Activated T-helper 1 cell treated with Interleukin-2 at 50 U/mL for 16 hours (primary cell): ENCODE results near the gene TP53.
"Not testable (repeated sequence)": the region's sequence is repeated elsewhere in the genome, so short reads cannot be mapped to it uniquely, and the experiment has no call there.

Experiments used
- DNase-seq: peaks from one replicate; pipeline ENCODE4 v3.0.0-alpha.2; 2020; ENCODE audit warnings: low read depth

The TP53 gene

GRCh38 chr17:7673239-7673638 lies 14.1 kb downstream of the TP53 start:
- DNase-seq = no peak

- DNase-seq = no peak
Observed at GRCh38 chr17:7668482-7668881, 18.8 kb downstream of the TP53 start.

DNA sequence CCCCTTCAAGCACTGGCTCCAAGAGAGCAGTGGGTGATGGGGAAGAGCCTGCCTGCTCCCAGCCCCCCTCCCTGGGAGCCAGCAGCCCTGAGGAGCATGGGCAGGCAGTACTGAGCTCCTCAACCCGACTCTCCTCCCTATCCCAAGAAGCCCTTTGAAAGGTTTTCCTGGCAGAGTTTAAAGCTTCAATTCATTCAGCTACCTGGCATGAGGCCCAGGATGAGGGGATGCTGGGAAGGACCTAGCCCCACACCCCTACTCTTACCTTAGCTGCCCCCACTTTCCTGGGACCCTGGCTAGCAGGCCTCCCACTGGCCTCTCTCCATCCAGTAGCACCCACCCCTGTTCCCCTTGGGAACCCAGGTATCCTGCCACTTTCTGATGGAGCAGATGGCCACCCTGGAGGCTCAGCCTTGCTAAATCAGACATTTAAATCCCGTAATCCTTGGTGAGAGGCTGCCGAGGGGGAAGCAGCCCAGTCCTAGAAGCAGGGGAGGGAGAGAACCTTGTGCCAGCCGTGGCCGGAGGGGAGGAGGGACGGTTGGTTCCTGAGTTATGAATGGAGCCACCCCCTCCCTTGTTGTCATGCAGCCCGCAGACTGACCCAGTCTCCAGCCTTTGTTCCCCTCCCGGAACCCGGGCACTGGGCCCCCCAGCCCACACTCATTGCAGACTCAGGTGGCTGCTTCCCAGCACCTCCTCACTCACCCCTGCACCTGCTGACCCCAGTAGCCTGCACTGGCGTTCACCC lies 19.5 kb downstream of the TP53 start:
- DNase-seq = no peak

- DNase-seq = no peak
Observed at GRCh38 chr17:7656958-7657609, 30.2 kb downstream of the TP53 start.

- no peak for DNase-seq
Observed at GRCh38 chr17:7655541-7655840, 31.8 kb downstream of the TP53 start.

DNA sequence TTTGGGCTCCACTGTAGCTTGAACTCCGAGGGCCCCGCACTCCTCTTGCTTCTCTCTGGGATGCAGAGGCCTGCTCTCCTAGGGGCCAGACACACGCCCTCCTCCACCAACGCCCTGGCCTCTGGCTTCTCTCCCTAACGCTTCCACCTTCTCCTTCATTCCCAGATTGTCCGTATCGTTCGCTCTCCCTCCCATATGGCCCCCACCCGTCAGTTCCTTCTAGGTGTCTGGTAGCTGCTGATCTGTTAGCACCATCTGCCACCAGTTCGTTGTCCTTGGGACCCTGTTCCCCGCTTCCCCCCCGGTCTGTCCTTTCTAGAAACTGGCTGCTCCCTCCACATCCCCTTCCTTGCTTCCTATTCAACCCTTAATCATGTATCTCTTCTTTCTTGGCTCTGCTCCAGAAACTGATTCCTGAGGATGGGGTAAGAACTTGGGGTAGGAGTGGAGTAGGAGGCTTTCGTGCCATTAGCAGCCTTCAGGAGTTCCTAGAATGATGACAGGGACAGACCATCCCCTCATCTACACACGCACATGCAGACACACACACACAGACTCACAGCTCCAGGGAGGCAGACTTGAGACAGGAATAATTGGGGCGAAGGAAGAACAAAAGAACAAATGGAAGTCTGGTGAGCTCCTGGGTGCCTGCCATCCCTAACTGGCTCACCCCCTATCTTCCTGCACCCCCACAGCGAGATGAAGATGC lies 32.3 kb downstream of the TP53 start:
- DNase-seq = no peak

- DNase-seq = no peak
Observed at GRCh38 chr17:7652388-7653356, 34.6 kb downstream of the TP53 start.

- no peak for DNase-seq
Observed at GRCh38 chr17:7651665-7652387, 35.5 kb downstream of the TP53 start.

- no peak for DNase-seq
Observed at GRCh38 chr17:7651097-7651664, 36.1 kb downstream of the TP53 start.

DNA sequence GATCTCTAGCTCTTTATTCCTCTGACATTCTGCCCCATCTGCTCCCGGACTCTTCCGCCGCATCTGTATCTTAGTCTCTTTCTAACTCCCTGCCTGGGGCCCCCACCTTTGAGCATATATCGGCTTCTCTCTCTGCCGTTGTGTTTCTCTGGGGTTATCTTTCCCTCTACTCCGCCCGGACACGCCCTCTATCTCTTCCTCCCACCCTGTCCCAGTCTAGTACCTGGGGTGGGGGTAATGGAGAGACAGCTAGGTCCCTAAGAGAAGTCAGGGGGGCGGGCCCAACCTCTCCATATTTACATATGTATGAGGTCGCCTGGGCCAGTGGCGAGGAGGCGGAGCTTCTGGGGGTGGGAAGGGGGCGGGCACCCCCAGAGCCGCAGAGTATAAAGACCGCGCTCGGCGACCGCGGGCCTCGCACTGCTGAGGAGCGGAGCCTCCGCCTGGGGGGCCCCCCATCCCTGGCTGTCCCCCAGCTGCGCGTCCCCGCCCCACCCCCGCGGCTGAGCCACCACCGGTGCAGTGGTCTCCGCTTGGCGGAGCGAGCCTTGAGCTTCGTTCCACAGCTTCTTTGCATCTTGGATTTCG lies 36.7 kb downstream of the TP53 start, which contains the start of gene ATP1B2:
Gene ATP1B2, plus strand, starts transcription at position 418 of the 588 bp plus-strand sequence. CDS start 593 bp downstream, outside the sequence.
- DNase-seq = peak; percentile 57

- DNase-seq = no peak
Observed at GRCh38 chr17:7647018-7647417, 40.3 kb downstream of the TP53 start.

GRCh38 chr17:7646457-7646856 lies 40.8 kb downstream of the TP53 start:
- DNase-seq = no peak

DNA sequence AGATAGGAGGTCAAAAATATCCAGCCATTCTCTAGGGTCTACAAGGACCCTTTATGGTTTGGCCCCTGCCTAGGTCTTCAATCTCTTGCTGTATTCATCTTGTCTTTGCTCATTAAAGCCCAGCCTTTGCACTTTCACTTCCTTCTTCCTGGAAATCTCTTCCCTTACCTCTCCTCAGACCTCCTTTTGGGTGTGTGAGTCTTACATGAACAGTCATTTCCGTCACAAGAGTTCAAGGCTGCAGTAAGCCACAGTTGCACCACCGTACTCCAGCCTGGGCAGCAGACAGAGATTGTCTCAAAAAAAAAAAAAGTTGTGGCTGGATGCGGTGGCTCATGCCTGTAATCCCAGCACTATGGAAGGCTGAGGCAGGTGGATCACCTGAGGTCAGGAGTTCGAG lies 42.5 kb downstream of the TP53 start:
- DNase-seq = no peak

DNA sequence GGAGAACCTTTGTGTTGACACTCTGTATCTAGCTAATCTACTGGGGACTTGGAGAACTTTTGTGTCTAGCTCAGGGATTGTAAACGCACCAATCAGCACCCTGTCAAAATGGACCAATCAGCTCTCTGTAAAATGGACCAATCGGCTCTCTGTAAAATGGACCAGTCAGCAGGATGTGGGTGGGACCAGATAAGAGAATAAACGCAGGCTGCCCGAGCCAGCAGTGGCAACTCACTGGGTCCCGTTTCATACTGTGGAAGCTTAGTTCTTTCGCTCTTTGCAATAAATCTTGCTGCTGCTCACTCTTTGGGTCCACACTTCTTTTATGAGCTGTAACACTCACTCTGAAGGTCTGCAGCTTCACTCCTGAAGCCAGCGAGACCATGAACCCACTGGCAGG lies 45.7 kb downstream of the TP53 start:
- DNase-seq = not testable (repeated sequence)

DNA sequence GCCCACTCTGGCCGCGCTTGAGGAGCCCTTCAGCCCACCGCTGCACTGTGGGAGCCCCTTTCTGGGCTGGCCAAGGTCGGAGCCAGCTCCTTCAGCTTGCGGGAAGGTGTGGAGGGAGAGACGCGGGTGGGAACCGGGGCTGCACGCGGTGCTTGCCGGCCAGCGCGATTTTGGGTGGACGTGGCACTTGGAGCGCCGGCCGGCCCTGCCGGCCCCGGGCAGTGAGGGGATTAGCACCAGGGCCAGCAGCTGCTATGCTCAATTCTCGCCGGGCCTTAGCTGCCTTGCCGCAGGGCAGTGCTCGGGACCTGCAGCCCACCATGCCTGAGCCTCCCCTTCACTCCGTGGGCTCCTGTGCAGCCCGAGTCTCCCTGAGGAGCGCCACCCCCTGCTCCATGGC lies 46.5 kb downstream of the TP53 start:
- no peak for DNase-seq

- no peak for DNase-seq
Observed at GRCh38 chr17:7636163-7636562, 51.1 kb downstream of the TP53 start.

GRCh38 chr17:7634384-7634783 lies 52.9 kb downstream of the TP53 start:
- no peak for DNase-seq

DNA sequence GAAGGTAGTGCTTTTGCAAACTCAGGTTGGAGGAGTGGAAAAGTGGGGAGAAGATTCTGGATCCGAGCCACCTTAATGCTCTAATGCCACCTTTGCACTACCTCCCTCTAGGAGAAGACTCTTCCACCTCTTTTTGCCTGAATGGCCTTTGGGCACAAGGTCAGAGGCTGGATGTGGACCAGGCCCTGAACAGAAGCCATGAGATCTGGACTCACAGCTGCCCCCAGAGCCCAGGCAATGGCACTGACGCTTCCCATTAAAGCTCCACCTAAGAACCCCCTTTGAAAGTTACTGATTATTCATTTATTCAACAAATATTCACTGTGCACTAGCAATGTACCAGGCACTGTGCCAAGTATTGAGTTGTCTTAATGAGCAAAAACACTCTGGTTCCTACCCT lies 54.2 kb downstream of the TP53 start:
- no peak for DNase-seq

DNA sequence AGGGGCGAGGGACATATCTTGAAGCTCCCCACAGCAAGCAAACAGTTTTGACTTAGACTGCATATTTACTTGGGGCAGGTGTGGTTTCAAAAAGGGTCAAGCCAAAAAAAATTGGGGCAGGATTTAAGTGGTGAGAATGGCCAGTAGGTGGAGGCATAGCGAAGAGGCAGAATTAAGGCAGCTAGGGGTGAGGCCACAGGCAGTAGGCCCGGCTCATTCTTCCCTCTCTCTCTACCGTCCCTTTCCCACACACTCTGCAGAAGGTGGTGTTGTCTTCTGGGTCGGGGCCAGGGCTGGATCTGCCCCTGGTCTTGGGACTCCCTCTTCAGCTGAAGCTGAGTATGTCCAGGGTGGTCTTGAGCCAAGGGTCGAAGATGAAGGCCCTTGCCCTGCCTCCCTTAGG lies 54.8 kb downstream of the TP53 start:
- no peak for DNase-seq
